Measurements from ENCODE around the gene ABHD5. TPM values are rescaled to one million over a fixed set of nuclear protein-coding genes. Genes with fewer than 3 reads are reported as not detected.

ABHD5 gene
- total and polyA plus RNA-seq, 12 donors: 6.5 to 40.1 (median 28.0) TPM

- DNase-seq: no peak
- ATAC-seq: no peak
- no peaks in the 10 kb centered on the region for H3K27me3 ChIP-seq
- intact Hi-C loops (cut with DNase I): no loop called here
- H3K9me3 ChIP-seq: no peaks in the 10 kb centered on the region
- 67 to 71% methylated on average over 5 of the region's 5 CpGs for WGBS, 2 donors
- H3K4me3 ChIP-seq: no peak overlapping the region
- no peak for TF ChIP-seq CTCF (IDR thresholded peaks at IDR 0.05)
- H3K4me1 ChIP-seq: peaks cover 0 to 5% (median 0%) of the 10 kb centered on the region in 9 donors
- H3K36me3 ChIP-seq: peaks cover 0 to 16% (median 0%) of the 10 kb centered on the region in 9 donors
- H3K27ac ChIP-seq: no peak overlapping the region
Observed at GRCh38 chr3:43728476-43728875, 37.7 kb downstream of the ABHD5 start.

GRCh38 chr3:43728947-43729346 lies 38.2 kb downstream of the ABHD5 start:
- ATAC-seq (no peak), DNase-seq (no peak)
- Histone ChIP-seq H3K27ac (no peak overlapping the region), H3K9me3 (no peaks in the 10 kb centered on the region), H3K36me3 (peaks cover 0 to 16% (median 0%) of the 10 kb centered on the region in 9 donors), H3K27me3 (no peaks in the 10 kb centered on the region), H3K4me1 (peaks cover 0 to 10% (median 4%) of the 10 kb centered on the region in 9 donors), H3K4me3 (no peak overlapping the region)
- 86 to 90% methylated on average over 5 of the region's 5 CpGs for WGBS, 2 donors
- TF ChIP-seq CTCF (IDR thresholded peaks at IDR 0.05): no peak
- intact Hi-C loops (cut with DNase I): no loop called here

GRCh38 chr3:43729707-43730414 lies 39.1 kb downstream of the ABHD5 start:
- DNase-seq: no peak

More at GRCh38 chr3:43729707-43730414, 39.1 kb downstream of the ABHD5 start:
- no peaks in the 10 kb centered on the region for H3K9me3 ChIP-seq
- H3K4me3 ChIP-seq: no peak overlapping the region
- no peak for TF ChIP-seq CTCF (IDR thresholded peaks at IDR 0.05)
- peaks cover 0 to 19% (median 0%) of the 10 kb centered on the region in 9 donors for H3K36me3 ChIP-seq
- intact Hi-C loops (cut with DNase I): no loop called here
- H3K4me1 ChIP-seq: peaks cover 0 to 15% (median 7%) of the 10 kb centered on the region in 9 donors
- H3K27ac ChIP-seq: no peak overlapping the region
- H3K27me3 ChIP-seq: no peaks in the 10 kb centered on the region
- 96 to 100% methylated on average over 1 of the region's 1 CpG for WGBS, 2 donors
- no peak for ATAC-seq
